ENCODE results near the gene GALNT16.
"Not testable (repeated sequence)": the region's sequence is repeated elsewhere in the genome, so short reads cannot be mapped to it uniquely, and the experiment has no call there.

Gene GALNT16

GRCh38 chr14:69370061-69370460, 110.1 kb downstream of the GALNT16 start:
- no peaks in the 10 kb centered on the region for H3K27me3 ChIP-seq (ENCODE audit: control insufficient read depth in 1 of 2, insufficient read depth in 2 of 2, low read length in 2 of 2)
- H3K27ac ChIP-seq (ENCODE audit: low read depth, low read length): no peak overlapping the region
- no peaks in the 10 kb centered on the region for H3K9me3 ChIP-seq (ENCODE audit: control insufficient read depth in 1 of 2, low read length in 2 of 2)
- H3K9ac ChIP-seq (ENCODE audit: low read depth in 1 of 2, low read length in 2 of 2): no peak overlapping the region
- H3K4me1 ChIP-seq (ENCODE audit: control insufficient read depth in 1 of 2, insufficient read depth in 2 of 2, low read length in 2 of 2): peaks cover 4 to 7% of the 10 kb centered on the region in 2 donors
- H3K36me3 ChIP-seq (ENCODE audit: control insufficient read depth in 1 of 2, insufficient read depth in 2 of 2, low read length in 2 of 2): no peaks in the 10 kb centered on the region
- no peak overlapping the region for H3K4me3 ChIP-seq (ENCODE audit: low read depth in 1 of 2, low read length in 2 of 2)

GRCh38 chr14:69372146-69372545, 112.2 kb downstream of the GALNT16 start:
- peaks cover 7 to 14% of the 10 kb centered on the region in 2 donors for H3K36me3 ChIP-seq (ENCODE audit: control insufficient read depth in 1 of 2, insufficient read depth in 2 of 2, low read length in 2 of 2)
- H3K4me1 ChIP-seq (ENCODE audit: control insufficient read depth in 1 of 2, insufficient read depth in 2 of 2, low read length in 2 of 2): no peaks in the 10 kb centered on the region
- H3K4me3 ChIP-seq (ENCODE audit: low read depth in 1 of 2, low read length in 2 of 2): no peak overlapping the region
- H3K9me3 ChIP-seq (ENCODE audit: control insufficient read depth in 1 of 2, low read length in 2 of 2): no peaks in the 10 kb centered on the region
- H3K9ac ChIP-seq (ENCODE audit: low read depth in 1 of 2, low read length in 2 of 2): no peak overlapping the region
- no peaks in the 10 kb centered on the region for H3K27me3 ChIP-seq (ENCODE audit: control insufficient read depth in 1 of 2, insufficient read depth in 2 of 2, low read length in 2 of 2)
- no peak overlapping the region for H3K27ac ChIP-seq (ENCODE audit: low read depth, low read length)

- Histone ChIP-seq H3K27ac (ENCODE audit: low read depth, low read length) (no peak overlapping the region), H3K9ac (ENCODE audit: low read depth in 1 of 2, low read length in 2 of 2) (no peak overlapping the region), H3K4me1 (ENCODE audit: control insufficient read depth in 1 of 2, insufficient read depth in 2 of 2, low read length in 2 of 2) (no peaks in the 10 kb centered on the region), H3K9me3 (ENCODE audit: control insufficient read depth in 1 of 2, low read length in 2 of 2) (no peaks in the 10 kb centered on the region), H3K36me3 (ENCODE audit: control insufficient read depth in 1 of 2, insufficient read depth in 2 of 2, low read length in 2 of 2) (peaks cover 13 to 14% of the 10 kb centered on the region in 2 donors), H3K4me3 (ENCODE audit: low read depth in 1 of 2, low read length in 2 of 2) (no peak overlapping the region), H3K27me3 (ENCODE audit: control insufficient read depth in 1 of 2, insufficient read depth in 2 of 2, low read length in 2 of 2) (no peaks in the 10 kb centered on the region)
Measured at GRCh38 chr14:69373104-69373503, 113.1 kb downstream of the GALNT16 start.

GRCh38 chr14:69374235-69374634, 114.3 kb downstream of the GALNT16 start:
- H3K4me3 ChIP-seq (ENCODE audit: low read depth in 1 of 2, low read length in 2 of 2): no peak overlapping the region

GRCh38 chr14:69375182-69375581, 115.2 kb downstream of the GALNT16 start:
- Histone ChIP-seq H3K9ac (ENCODE audit: low read depth in 1 of 2, low read length in 2 of 2) (no peak overlapping the region), H3K36me3 (ENCODE audit: control insufficient read depth in 1 of 2, insufficient read depth in 2 of 2, low read length in 2 of 2) (peaks cover 14 to 24% of the 10 kb centered on the region in 2 donors), H3K27me3 (ENCODE audit: control insufficient read depth in 1 of 2, insufficient read depth in 2 of 2, low read length in 2 of 2) (no peaks in the 10 kb centered on the region), H3K27ac (ENCODE audit: low read depth, low read length) (no peak overlapping the region), H3K4me1 (ENCODE audit: control insufficient read depth in 1 of 2, insufficient read depth in 2 of 2, low read length in 2 of 2) (no peaks in the 10 kb centered on the region), H3K9me3 (ENCODE audit: control insufficient read depth in 1 of 2, low read length in 2 of 2) (no peaks in the 10 kb centered on the region), H3K4me3 (ENCODE audit: low read depth in 1 of 2, low read length in 2 of 2) (no peak overlapping the region)

More at GRCh38 chr14:69374235-69374634, 114.3 kb downstream of the GALNT16 start:
- Histone ChIP-seq H3K36me3 (ENCODE audit: control insufficient read depth in 1 of 2, insufficient read depth in 2 of 2, low read length in 2 of 2) (peaks cover 14 to 17% of the 10 kb centered on the region in 2 donors), H3K27me3 (ENCODE audit: control insufficient read depth in 1 of 2, insufficient read depth in 2 of 2, low read length in 2 of 2) (no peaks in the 10 kb centered on the region), H3K4me1 (ENCODE audit: control insufficient read depth in 1 of 2, insufficient read depth in 2 of 2, low read length in 2 of 2) (no peaks in the 10 kb centered on the region), H3K9me3 (ENCODE audit: control insufficient read depth in 1 of 2, low read length in 2 of 2) (no peaks in the 10 kb centered on the region), H3K9ac (ENCODE audit: low read depth in 1 of 2, low read length in 2 of 2) (no peak overlapping the region), H3K27ac (ENCODE audit: low read depth, low read length) (no peak overlapping the region)

- Histone ChIP-seq H3K4me3 (ENCODE audit: low read depth in 1 of 2, low read length in 2 of 2) (no peak overlapping the region), H3K36me3 (ENCODE audit: control insufficient read depth in 1 of 2, insufficient read depth in 2 of 2, low read length in 2 of 2) (peaks cover 14 to 29% of the 10 kb centered on the region in 2 donors), H3K4me1 (ENCODE audit: control insufficient read depth in 1 of 2, insufficient read depth in 2 of 2, low read length in 2 of 2) (no peaks in the 10 kb centered on the region), H3K27ac (ENCODE audit: low read depth, low read length) (no peak overlapping the region), H3K27me3 (ENCODE audit: control insufficient read depth in 1 of 2, insufficient read depth in 2 of 2, low read length in 2 of 2) (no peaks in the 10 kb centered on the region), H3K9ac (ENCODE audit: low read depth in 1 of 2, low read length in 2 of 2) (no peak overlapping the region), H3K9me3 (ENCODE audit: control insufficient read depth in 1 of 2, low read length in 2 of 2) (no peaks in the 10 kb centered on the region)
Measured at GRCh38 chr14:69375722-69376121, 115.8 kb downstream of the GALNT16 start.

- Histone ChIP-seq H3K4me3 (ENCODE audit: low read depth in 1 of 2, low read length in 2 of 2) (no peak overlapping the region), H3K9ac (ENCODE audit: low read depth in 1 of 2, low read length in 2 of 2) (no peak overlapping the region), H3K36me3 (ENCODE audit: control insufficient read depth in 1 of 2, insufficient read depth in 2 of 2, low read length in 2 of 2) (peaks cover 14 to 36% of the 10 kb centered on the region in 2 donors), H3K4me1 (ENCODE audit: control insufficient read depth in 1 of 2, insufficient read depth in 2 of 2, low read length in 2 of 2) (no peaks in the 10 kb centered on the region), H3K9me3 (ENCODE audit: control insufficient read depth in 1 of 2, low read length in 2 of 2) (no peaks in the 10 kb centered on the region), H3K27ac (ENCODE audit: low read depth, low read length) (no peak overlapping the region), H3K27me3 (ENCODE audit: control insufficient read depth in 1 of 2, insufficient read depth in 2 of 2, low read length in 2 of 2) (no peaks in the 10 kb centered on the region)
Measured at GRCh38 chr14:69376439-69376838, 116.5 kb downstream of the GALNT16 start.

- no peaks in the 10 kb centered on the region for H3K9me3 ChIP-seq (ENCODE audit: control insufficient read depth in 1 of 2, low read length in 2 of 2)
- no peak overlapping the region for H3K4me3 ChIP-seq (ENCODE audit: low read depth in 1 of 2, low read length in 2 of 2)
- H3K9ac ChIP-seq (ENCODE audit: low read depth in 1 of 2, low read length in 2 of 2): no peak overlapping the region
- no peaks in the 10 kb centered on the region for H3K27me3 ChIP-seq (ENCODE audit: control insufficient read depth in 1 of 2, insufficient read depth in 2 of 2, low read length in 2 of 2)
- H3K4me1 ChIP-seq (ENCODE audit: control insufficient read depth in 1 of 2, insufficient read depth in 2 of 2, low read length in 2 of 2): no peaks in the 10 kb centered on the region
- H3K36me3 ChIP-seq (ENCODE audit: control insufficient read depth in 1 of 2, insufficient read depth in 2 of 2, low read length in 2 of 2): peaks cover 16 to 38% of the 10 kb centered on the region in 2 donors
- H3K27ac ChIP-seq (ENCODE audit: low read depth, low read length): no peak overlapping the region
Measured at GRCh38 chr14:69378274-69378673, 118.3 kb downstream of the GALNT16 start.

GRCh38 chr14:69387311-69387710, 127.4 kb downstream of the GALNT16 start:
- no peaks in the 10 kb centered on the region for H3K4me1 ChIP-seq (ENCODE audit: control insufficient read depth in 1 of 2, insufficient read depth in 2 of 2, low read length in 2 of 2)
- H3K36me3 ChIP-seq (ENCODE audit: control insufficient read depth in 1 of 2, insufficient read depth in 2 of 2, low read length in 2 of 2): peaks cover 24 to 61% of the 10 kb centered on the region in 2 donors
- no peaks in the 10 kb centered on the region for H3K9me3 ChIP-seq (ENCODE audit: control insufficient read depth in 1 of 2, low read length in 2 of 2)
- no peak overlapping the region for H3K27ac ChIP-seq (ENCODE audit: low read depth, low read length)
- H3K4me3 ChIP-seq (ENCODE audit: low read depth in 1 of 2, low read length in 2 of 2): no peak overlapping the region
- H3K27me3 ChIP-seq (ENCODE audit: control insufficient read depth in 1 of 2, insufficient read depth in 2 of 2, low read length in 2 of 2): no peaks in the 10 kb centered on the region
- no peak overlapping the region for H3K9ac ChIP-seq (ENCODE audit: low read depth in 1 of 2, low read length in 2 of 2)

GRCh38 chr14:69391400-69391799, 131.4 kb downstream of the GALNT16 start:
- H3K27ac ChIP-seq (ENCODE audit: low read depth, low read length); H3K4me3 ChIP-seq (ENCODE audit: low read depth in 1 of 2, low read length in 2 of 2); H3K9ac ChIP-seq (ENCODE audit: low read depth in 1 of 2, low read length in 2 of 2); H3K27me3 ChIP-seq (ENCODE audit: control insufficient read depth in 1 of 2, insufficient read depth in 2 of 2, low read length in 2 of 2); H3K4me1 ChIP-seq (ENCODE audit: control insufficient read depth in 1 of 2, insufficient read depth in 2 of 2, low read length in 2 of 2); H3K9me3 ChIP-seq (ENCODE audit: control insufficient read depth in 1 of 2, low read length in 2 of 2): not testable (repeated sequence)
- peaks cover 28 to 75% of the 10 kb centered on the region in 2 donors for H3K36me3 ChIP-seq (ENCODE audit: control insufficient read depth in 1 of 2, insufficient read depth in 2 of 2, low read length in 2 of 2)

GRCh38 chr14:69392481-69392880, 132.5 kb downstream of the GALNT16 start:
- no peak overlapping the region for H3K9ac ChIP-seq (ENCODE audit: low read depth in 1 of 2, low read length in 2 of 2)
- peaks cover 10 to 11% of the 10 kb centered on the region in 2 donors for H3K4me1 ChIP-seq (ENCODE audit: control insufficient read depth in 1 of 2, insufficient read depth in 2 of 2, low read length in 2 of 2)
- H3K27ac ChIP-seq (ENCODE audit: low read depth, low read length): no peak overlapping the region
- no peak overlapping the region for H3K4me3 ChIP-seq (ENCODE audit: low read depth in 1 of 2, low read length in 2 of 2)
- H3K27me3 ChIP-seq (ENCODE audit: control insufficient read depth in 1 of 2, insufficient read depth in 2 of 2, low read length in 2 of 2): no peaks in the 10 kb centered on the region
- H3K9me3 ChIP-seq (ENCODE audit: control insufficient read depth in 1 of 2, low read length in 2 of 2): no peaks in the 10 kb centered on the region
- peaks cover 28 to 66% of the 10 kb centered on the region in 2 donors for H3K36me3 ChIP-seq (ENCODE audit: control insufficient read depth in 1 of 2, insufficient read depth in 2 of 2, low read length in 2 of 2)
